GM06990 (cell line): ENCODE data around the gene SMIM8.
"Not testable (repeated sequence)": the region's sequence is repeated elsewhere in the genome, so short reads cannot be mapped to it uniquely, and the experiment has no call there.

Experiments used
- DNase-seq: peaks from one replicate; pipeline ENCODE4 v3.0.0-alpha.2; 2011; ENCODE audit not compliant: insufficient read length; ENCODE audit errors: extremely low read depth
- H3K27me3 ChIP-seq: replicated peaks from 2 replicates; pipeline ENCODE4 v1.6.0; 2011; ENCODE audit warnings: low read length; ENCODE audit not compliant: control insufficient read depth, insufficient read depth
- H3K36me3 ChIP-seq: 2 replicates; pipeline ENCODE4 v1.5.1; 2011; ENCODE audit warnings: low read length; ENCODE audit not compliant: control insufficient read depth, insufficient read depth
- H3K4me3 ChIP-seq: replicated peaks from 2 replicates; pipeline ENCODE4 v1.5.1; 2011; ENCODE audit warnings: low read depth, mild to moderate bottlenecking, control low read depth, low read length
- TF ChIP-seq, protein P1 (sequence below): IDR thresholded peaks from 2 replicates; pipeline ENCODE4 v1.5.1; 2011; ENCODE audit warnings: low read length, control low read depth, mild to moderate bottlenecking, inconsistent platforms; ENCODE audit not compliant: insufficient read depth, poor library complexity, severe bottlenecking

Gene SMIM8

GRCh38 chr6:87319271-87319987 is 3.0 kb upstream of the SMIM8 start:
- DNase-seq, result no peak
- TF ChIP-seq, protein P1, sequence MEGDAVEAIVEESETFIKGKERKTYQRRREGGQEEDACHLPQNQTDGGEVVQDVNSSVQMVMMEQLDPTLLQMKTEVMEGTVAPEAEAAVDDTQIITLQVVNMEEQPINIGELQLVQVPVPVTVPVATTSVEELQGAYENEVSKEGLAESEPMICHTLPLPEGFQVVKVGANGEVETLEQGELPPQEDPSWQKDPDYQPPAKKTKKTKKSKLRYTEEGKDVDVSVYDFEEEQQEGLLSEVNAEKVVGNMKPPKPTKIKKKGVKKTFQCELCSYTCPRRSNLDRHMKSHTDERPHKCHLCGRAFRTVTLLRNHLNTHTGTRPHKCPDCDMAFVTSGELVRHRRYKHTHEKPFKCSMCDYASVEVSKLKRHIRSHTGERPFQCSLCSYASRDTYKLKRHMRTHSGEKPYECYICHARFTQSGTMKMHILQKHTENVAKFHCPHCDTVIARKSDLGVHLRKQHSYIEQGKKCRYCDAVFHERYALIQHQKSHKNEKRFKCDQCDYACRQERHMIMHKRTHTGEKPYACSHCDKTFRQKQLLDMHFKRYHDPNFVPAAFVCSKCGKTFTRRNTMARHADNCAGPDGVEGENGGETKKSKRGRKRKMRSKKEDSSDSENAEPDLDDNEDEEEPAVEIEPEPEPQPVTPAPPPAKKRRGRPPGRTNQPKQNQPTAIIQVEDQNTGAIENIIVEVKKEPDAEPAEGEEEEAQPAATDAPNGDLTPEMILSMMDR, result no peak
- no peaks in the 10 kb centered on the region for H3K36me3 ChIP-seq
- H3K4me3 ChIP-seq, result no peak overlapping the region
- H3K27me3 ChIP-seq, result no peaks in the 10 kb centered on the region

- H3K27me3 ChIP-seq, H3K4me3 ChIP-seq, DNase-seq, H3K36me3 ChIP-seq: not testable (repeated sequence)
Measured at GRCh38 chr6:87323880-87324279, 1.5 kb downstream of the SMIM8 start.

DNA sequence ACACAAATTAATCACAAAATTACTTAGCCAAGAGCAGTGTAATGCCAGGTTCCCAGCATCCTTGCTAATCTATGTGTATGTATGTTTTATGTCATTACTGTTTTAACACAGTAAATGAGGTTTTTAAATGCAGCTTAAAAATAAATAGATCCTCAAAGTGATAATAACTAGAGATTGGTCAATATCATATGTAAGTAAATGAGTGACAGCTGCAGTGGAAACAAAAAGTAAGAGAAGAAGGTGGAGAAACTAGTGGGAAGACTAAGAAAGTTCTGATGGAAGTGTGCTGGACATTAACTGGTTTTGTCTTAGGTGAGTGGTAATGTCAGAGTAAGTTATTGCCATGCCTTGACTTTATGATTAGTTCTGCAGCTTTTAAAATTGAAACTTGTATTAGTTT is 8.6 kb downstream of the SMIM8 start:
- TF ChIP-seq, protein P1, result no peak
- Histone ChIP-seq H3K4me3 (no peak overlapping the region), H3K36me3 (no peaks in the 10 kb centered on the region), H3K27me3 (no peaks in the 10 kb centered on the region)
- DNase-seq, result no peak

DNA sequence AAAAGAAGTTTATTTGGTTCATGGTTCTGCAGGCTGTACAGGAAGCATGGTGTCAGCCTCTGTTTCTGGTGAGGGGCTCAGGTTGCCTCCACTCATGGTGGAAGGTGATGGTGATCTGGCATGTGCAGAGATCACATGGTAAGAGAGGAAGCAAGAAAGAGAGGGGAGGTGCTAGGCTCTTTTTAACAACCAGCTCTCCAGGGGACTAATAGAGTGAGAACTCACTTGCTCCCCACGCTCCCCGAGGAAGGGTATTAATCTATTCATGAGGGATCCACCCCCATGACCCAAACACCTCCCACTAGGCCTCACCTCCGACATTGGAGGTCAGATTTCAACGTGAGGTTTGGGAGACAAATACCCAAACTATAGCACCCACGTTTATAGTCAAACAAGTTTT is 10.6 kb downstream of the SMIM8 start:
- Histone ChIP-seq H3K4me3 (no peak overlapping the region), H3K36me3 (no peaks in the 10 kb centered on the region), H3K27me3 (no peaks in the 10 kb centered on the region)
- no peak for DNase-seq
- TF ChIP-seq, protein P1, result no peak

- no peaks in the 10 kb centered on the region for H3K36me3 ChIP-seq
- H3K4me3 ChIP-seq, result no peak overlapping the region
- DNase-seq, result no peak
- H3K27me3 ChIP-seq, result no peaks in the 10 kb centered on the region
- TF ChIP-seq, protein P1, result no peak
Measured at GRCh38 chr6:87333591-87334181, 11.3 kb downstream of the SMIM8 start.

DNA sequence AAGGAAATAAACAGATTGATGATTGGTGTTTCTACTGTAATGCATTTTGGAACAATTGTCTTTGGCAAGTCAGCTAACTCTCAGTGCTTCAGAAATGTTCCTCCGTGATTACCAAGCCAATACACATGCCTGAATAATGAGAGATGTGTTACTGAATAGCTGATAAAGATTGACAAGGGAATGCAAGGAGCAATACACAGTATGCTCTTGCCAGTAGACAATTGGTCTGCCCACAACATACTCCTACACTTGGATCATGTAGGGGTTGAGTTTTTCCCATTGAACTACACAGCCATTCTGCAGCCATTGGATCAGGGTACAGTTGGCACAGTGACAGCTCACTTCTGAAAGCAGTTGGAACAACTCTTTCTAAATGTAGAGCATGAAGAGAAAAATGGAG is 12.3 kb downstream of the SMIM8 start:
- Histone ChIP-seq H3K27me3 (no peaks in the 10 kb centered on the region), H3K36me3 (no peaks in the 10 kb centered on the region), H3K4me3 (no peak overlapping the region)
- TF ChIP-seq, protein P1, result no peak
- DNase-seq, result no peak
